ENCODE measurements around the gene GTF3C4. TPM values are rescaled to one million over a fixed set of nuclear protein-coding genes. Genes with fewer than 3 reads are reported as not detected.

Gene GTF3C4
- total RNA-seq, 1 donor from 2014 or later = 27.0 TPM

- Mint-ChIP-seq H3K36me3 (peaks cover 42% of the 10 kb centered on the region), H3K9me3 (no peaks in the 10 kb centered on the region), H3K4me1 (peaks cover 5% of the 10 kb centered on the region), H3K4me3 (no peak overlapping the region), H3K27ac (no peak overlapping the region), H3K27me3 (ENCODE audit: low read depth) (no peaks in the 10 kb centered on the region)
- TF ChIP-seq, protein P1, sequence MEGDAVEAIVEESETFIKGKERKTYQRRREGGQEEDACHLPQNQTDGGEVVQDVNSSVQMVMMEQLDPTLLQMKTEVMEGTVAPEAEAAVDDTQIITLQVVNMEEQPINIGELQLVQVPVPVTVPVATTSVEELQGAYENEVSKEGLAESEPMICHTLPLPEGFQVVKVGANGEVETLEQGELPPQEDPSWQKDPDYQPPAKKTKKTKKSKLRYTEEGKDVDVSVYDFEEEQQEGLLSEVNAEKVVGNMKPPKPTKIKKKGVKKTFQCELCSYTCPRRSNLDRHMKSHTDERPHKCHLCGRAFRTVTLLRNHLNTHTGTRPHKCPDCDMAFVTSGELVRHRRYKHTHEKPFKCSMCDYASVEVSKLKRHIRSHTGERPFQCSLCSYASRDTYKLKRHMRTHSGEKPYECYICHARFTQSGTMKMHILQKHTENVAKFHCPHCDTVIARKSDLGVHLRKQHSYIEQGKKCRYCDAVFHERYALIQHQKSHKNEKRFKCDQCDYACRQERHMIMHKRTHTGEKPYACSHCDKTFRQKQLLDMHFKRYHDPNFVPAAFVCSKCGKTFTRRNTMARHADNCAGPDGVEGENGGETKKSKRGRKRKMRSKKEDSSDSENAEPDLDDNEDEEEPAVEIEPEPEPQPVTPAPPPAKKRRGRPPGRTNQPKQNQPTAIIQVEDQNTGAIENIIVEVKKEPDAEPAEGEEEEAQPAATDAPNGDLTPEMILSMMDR (IDR thresholded peaks at IDR 0.05; ENCODE audit: unreplicated experiment) = no peak
- DNase-seq (ENCODE audit: low spot score in 2 of 2, unreplicated experiment in 2 of 2) = no peak
Observed at GRCh38 chr9:132647355-132647754, 22.9 kb upstream of the GTF3C4 start.

- Mint-ChIP-seq H3K27me3 (ENCODE audit: low read depth) (no peaks in the 10 kb centered on the region), H3K36me3 (peaks cover 45% of the 10 kb centered on the region), H3K4me1 (peaks cover 5% of the 10 kb centered on the region), H3K27ac (no peak overlapping the region), H3K9me3 (no peaks in the 10 kb centered on the region), H3K4me3 (no peak overlapping the region)
- TF ChIP-seq, protein P1 (IDR thresholded peaks at IDR 0.05; ENCODE audit: unreplicated experiment) = no peak
- DNase-seq (ENCODE audit: low spot score in 2 of 2, unreplicated experiment in 2 of 2) = no peak
Observed at GRCh38 chr9:132647806-132648205, 22.5 kb upstream of the GTF3C4 start.

GRCh38 chr9:132648283-132648682, 22.0 kb upstream of the GTF3C4 start:
- Mint-ChIP-seq H3K36me3 (peaks cover 42% of the 10 kb centered on the region), H3K4me3 (no peak overlapping the region), H3K4me1 (peaks cover 5% of the 10 kb centered on the region), H3K9me3 (no peaks in the 10 kb centered on the region), H3K27ac (no peak overlapping the region), H3K27me3 (ENCODE audit: low read depth) (no peaks in the 10 kb centered on the region)
- TF ChIP-seq, protein P1 (IDR thresholded peaks at IDR 0.05; ENCODE audit: unreplicated experiment) = no peak
- DNase-seq (ENCODE audit: low spot score in 2 of 2, unreplicated experiment in 2 of 2) = no peak

DNA sequence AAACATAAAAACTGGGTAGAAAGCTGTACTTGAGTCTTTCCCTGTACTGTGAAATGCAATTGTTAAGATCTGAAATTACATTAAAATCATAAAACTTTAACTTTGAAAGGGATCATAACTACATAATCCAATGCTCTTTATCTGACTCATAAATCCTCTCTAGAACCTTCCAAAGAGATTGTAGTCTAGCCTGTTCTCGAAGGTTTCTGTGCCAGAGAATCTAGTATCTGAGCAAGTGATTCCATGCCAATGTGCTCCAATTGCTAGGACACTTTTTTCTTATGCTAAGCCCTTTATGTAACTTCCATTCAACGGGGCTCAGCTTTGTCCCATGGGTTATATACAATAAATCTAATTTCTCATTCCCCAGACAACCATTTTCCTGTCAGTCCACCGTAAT, 21.6 kb upstream of the GTF3C4 start:
- Mint-ChIP-seq H3K4me3 (no peak overlapping the region), H3K36me3 (peaks cover 38% of the 10 kb centered on the region), H3K9me3 (no peaks in the 10 kb centered on the region), H3K4me1 (peaks cover 5% of the 10 kb centered on the region), H3K27ac (no peak overlapping the region), H3K27me3 (ENCODE audit: low read depth) (no peaks in the 10 kb centered on the region)
- DNase-seq (ENCODE audit: low spot score in 2 of 2, unreplicated experiment in 2 of 2) = no peak
- TF ChIP-seq, protein P1 (IDR thresholded peaks at IDR 0.05; ENCODE audit: unreplicated experiment) = no peak

DNA sequence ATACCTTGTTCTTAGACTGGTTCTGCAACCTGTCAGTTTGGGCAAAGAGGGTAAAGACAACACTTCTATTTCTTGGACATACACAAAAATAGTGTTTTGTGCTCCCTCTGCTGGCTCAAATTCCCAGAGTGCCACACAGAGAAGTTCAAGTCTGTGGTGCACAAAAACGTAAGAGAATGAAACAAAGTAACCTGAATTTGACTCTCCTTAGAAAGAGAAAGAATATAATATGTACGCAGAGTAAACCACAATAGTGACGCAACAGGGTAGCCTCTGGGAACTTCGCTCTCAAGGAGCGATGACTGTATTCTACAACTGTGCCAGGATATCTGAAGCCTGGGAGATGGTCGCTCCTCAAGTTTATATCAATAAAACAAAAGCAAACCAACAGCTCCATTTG, 19.0 kb upstream of the GTF3C4 start:
- Mint-ChIP-seq H3K4me3 (no peak overlapping the region), H3K27ac (no peak overlapping the region), H3K4me1 (peaks cover 5% of the 10 kb centered on the region), H3K27me3 (ENCODE audit: low read depth) (no peaks in the 10 kb centered on the region), H3K9me3 (no peaks in the 10 kb centered on the region), H3K36me3 (peaks cover 25% of the 10 kb centered on the region)
- no peak for DNase-seq (ENCODE audit: low spot score in 2 of 2, unreplicated experiment in 2 of 2)
- TF ChIP-seq, protein P1 (IDR thresholded peaks at IDR 0.05; ENCODE audit: unreplicated experiment) = peak; percentile 30

- H3K27me3 Mint-ChIP-seq (ENCODE audit: low read depth) = no peaks in the 10 kb centered on the region
- no peak overlapping the region for H3K4me3 Mint-ChIP-seq
- H3K9me3 Mint-ChIP-seq = no peaks in the 10 kb centered on the region
- DNase-seq (ENCODE audit: low spot score in 2 of 2, unreplicated experiment in 2 of 2) = no peak
- H3K4me1 Mint-ChIP-seq = peaks cover under 1% of the 10 kb centered on the region
- H3K36me3 Mint-ChIP-seq = peaks cover 26% of the 10 kb centered on the region
- TF ChIP-seq, protein P1 (IDR thresholded peaks at IDR 0.05; ENCODE audit: unreplicated experiment) = no peak
- no peak overlapping the region for H3K27ac Mint-ChIP-seq
Observed at GRCh38 chr9:132656299-132656698, 14.0 kb upstream of the GTF3C4 start.
